ENCODE data around the gene CSTF1.

CSTF1 gene

GRCh38 chr20:56368351-56369134 is 23.9 kb upstream of the CSTF1 start:
- TF ChIP-seq EP300 (IDR thresholded peaks at IDR 0.05; ENCODE audit: borderline replicate concordance) (no peak), TEAD4 (IDR thresholded peaks at IDR 0.05) (no peak), USF1 (IDR thresholded peaks at IDR 0.05) (no peak), RAD21 (IDR thresholded peaks at IDR 0.05; ENCODE audit: low read depth) (no peak), FOXM1 (IDR thresholded peaks at IDR 0.05; ENCODE audit: borderline replicate concordance, low read depth) (no peak), TCF12 (IDR thresholded peaks at IDR 0.05; ENCODE audit: low read depth) (no peak), ZBTB7A (IDR thresholded peaks at IDR 0.05; ENCODE audit: low read depth) (no peak), YY1 (IDR thresholded peaks at IDR 0.05; ENCODE audit: low read depth) (no peak), TAF1 (IDR thresholded peaks at IDR 0.05; ENCODE audit: low read depth) (no peak), EGR1 (IDR thresholded peaks at IDR 0.05) (no peak), REST (IDR thresholded peaks at IDR 0.05; ENCODE audit: low read depth) (no peak), CEBPB (IDR thresholded peaks at IDR 0.05) (no peak), NFIC (IDR thresholded peaks at IDR 0.05) (no peak), CREB1 (IDR thresholded peaks at IDR 0.05; ENCODE audit: low read depth) (no peak)

GRCh38 chr20:56369179-56369578 is 23.3 kb upstream of the CSTF1 start:
- TF ChIP-seq TAF1 (IDR thresholded peaks at IDR 0.05; ENCODE audit: low read depth) = no peak
- no peak for TF ChIP-seq NFIC (IDR thresholded peaks at IDR 0.05)
- no peak for TF ChIP-seq USF1 (IDR thresholded peaks at IDR 0.05)
- no peak for TF ChIP-seq TCF12 (IDR thresholded peaks at IDR 0.05; ENCODE audit: low read depth)
- TF ChIP-seq CREB1 (IDR thresholded peaks at IDR 0.05; ENCODE audit: low read depth) = no peak
- no peak for TF ChIP-seq EP300 (IDR thresholded peaks at IDR 0.05; ENCODE audit: borderline replicate concordance)
- no peak for TF ChIP-seq CEBPB (IDR thresholded peaks at IDR 0.05)
- TF ChIP-seq YY1 (IDR thresholded peaks at IDR 0.05; ENCODE audit: low read depth) = no peak
- TF ChIP-seq ZBTB7A (IDR thresholded peaks at IDR 0.05; ENCODE audit: low read depth) = no peak
- no peak for TF ChIP-seq REST (IDR thresholded peaks at IDR 0.05; ENCODE audit: low read depth)
- TF ChIP-seq FOXM1 (IDR thresholded peaks at IDR 0.05; ENCODE audit: borderline replicate concordance, low read depth) = no peak
- TF ChIP-seq TEAD4 (IDR thresholded peaks at IDR 0.05) = no peak
- TF ChIP-seq EGR1 (IDR thresholded peaks at IDR 0.05) = no peak
- TF ChIP-seq RAD21 (IDR thresholded peaks at IDR 0.05; ENCODE audit: low read depth) = no peak
- no peak for TF ChIP-seq MAX (IDR thresholded peaks at IDR 0.05)

- TF ChIP-seq ZBTB7A (IDR thresholded peaks at IDR 0.05; ENCODE audit: low read depth) = no peak
- TF ChIP-seq EP300 (IDR thresholded peaks at IDR 0.05; ENCODE audit: borderline replicate concordance) = no peak
- TF ChIP-seq TCF12 (IDR thresholded peaks at IDR 0.05; ENCODE audit: low read depth) = no peak
- TF ChIP-seq USF1 (IDR thresholded peaks at IDR 0.05) = no peak
- no peak for TF ChIP-seq RAD21 (IDR thresholded peaks at IDR 0.05; ENCODE audit: low read depth)
- TF ChIP-seq FOXM1 (IDR thresholded peaks at IDR 0.05; ENCODE audit: borderline replicate concordance, low read depth) = no peak
- TF ChIP-seq EGR1 (IDR thresholded peaks at IDR 0.05) = no peak
- no peak for TF ChIP-seq REST (IDR thresholded peaks at IDR 0.05; ENCODE audit: low read depth)
- TF ChIP-seq CEBPB (IDR thresholded peaks at IDR 0.05) = no peak
- no peak for TF ChIP-seq YY1 (IDR thresholded peaks at IDR 0.05; ENCODE audit: low read depth)
- no peak for TF ChIP-seq MAX (IDR thresholded peaks at IDR 0.05)
- TF ChIP-seq NFIC (IDR thresholded peaks at IDR 0.05) = no peak
These were observed 20.5 kb upstream of the CSTF1 start for GRCh38 chr20:56371977-56372376.
